Measurements from ENCODE around the gene FFAR4. TPM values are rescaled to one million over a fixed set of nuclear protein-coding genes. Genes with fewer than 3 reads are reported as not detected.

Gene FFAR4
- total RNA-seq, 1 experiment from 2014 or later, result 0.16 TPM

GRCh38 chr10:93560541-93560940 lies 5.9 kb upstream of the FFAR4 start:
- no peak overlapping the region for H3K4me3 ChIP-seq
- peaks cover 4% of the 10 kb centered on the region; the same call in 1 of the 2 replicates for H3K9me3 ChIP-seq
- DNase-seq, result no peak
- H3K27me3 ChIP-seq, result no peaks in the 10 kb centered on the region
- H3K36me3 ChIP-seq, result no peaks in the 10 kb centered on the region

- peaks cover 22% of the 10 kb centered on the region for H3K27me3 ChIP-seq
- no peaks in the 10 kb centered on the region for H3K36me3 ChIP-seq
- DNase-seq, result no peak
- H3K4me3 ChIP-seq, result no peak overlapping the region
- H3K9me3 ChIP-seq, result no peaks in the 10 kb centered on the region
Observed at GRCh38 chr10:93565446-93565845, 1.0 kb upstream of the FFAR4 start.

GRCh38 chr10:93567277-93568104 lies 1.0 kb downstream of the FFAR4 start:
- H3K27me3 ChIP-seq, result peaks cover 30% of the 10 kb centered on the region
- H3K4me3 ChIP-seq, result no peak overlapping the region
- H3K9me3 ChIP-seq, result no peaks in the 10 kb centered on the region
- no peaks in the 10 kb centered on the region for H3K36me3 ChIP-seq
- DNase-seq, result no peak

DNA sequence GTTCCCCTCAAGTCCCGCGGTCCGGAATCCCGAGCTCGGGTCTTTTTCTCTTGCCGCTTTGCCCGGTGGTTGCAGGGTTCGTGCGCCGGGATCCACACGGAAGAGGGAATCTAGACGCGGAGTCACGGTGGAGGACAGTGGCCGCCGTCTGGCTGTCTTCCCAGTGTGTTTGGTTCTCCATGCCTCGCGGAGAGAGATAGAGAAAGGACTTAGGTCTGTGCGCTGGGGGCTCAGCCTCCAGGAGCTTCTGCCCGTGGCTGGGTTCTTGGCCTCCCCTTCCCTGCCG lies 1.6 kb downstream of the FFAR4 start:
- DNase-seq, result no peak

GRCh38 chr10:93570383-93570782 lies 3.9 kb downstream of the FFAR4 start:
- DNase-seq, result no peak
- Histone ChIP-seq H3K4me3 (no peak overlapping the region), H3K27me3 (peaks cover 35% of the 10 kb centered on the region), H3K9me3 (no peaks in the 10 kb centered on the region), H3K36me3 (no peaks in the 10 kb centered on the region)

More for the DNA sequence above, 1.6 kb downstream of the FFAR4 start:
- Histone ChIP-seq H3K4me3 (no peak overlapping the region), H3K27me3 (peaks cover 30% of the 10 kb centered on the region), H3K36me3 (no peaks in the 10 kb centered on the region), H3K9me3 (no peaks in the 10 kb centered on the region)

DNA sequence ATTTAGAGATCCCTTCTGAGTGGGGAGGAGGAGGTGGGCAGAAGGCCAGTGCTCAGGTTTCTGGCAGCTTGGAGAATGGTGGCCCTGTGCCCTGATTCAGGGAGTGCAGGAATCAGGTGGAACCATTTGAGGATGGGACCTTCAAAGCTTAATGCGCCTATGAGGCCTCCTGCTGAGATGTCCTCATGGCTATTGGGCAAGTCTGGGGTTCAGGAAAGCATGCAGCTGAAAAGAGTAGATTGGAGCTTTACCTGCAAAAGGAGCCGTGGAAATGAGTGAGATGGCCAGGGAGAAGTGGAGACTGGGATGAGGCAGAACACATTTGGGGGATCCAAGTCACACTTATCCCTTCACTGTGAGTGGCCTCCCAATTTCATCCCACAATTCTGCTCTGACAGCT lies 6.1 kb downstream of the FFAR4 start:
- Histone ChIP-seq H3K36me3 (no peaks in the 10 kb centered on the region), H3K4me3 (no peak overlapping the region), H3K27me3 (peaks cover 20% of the 10 kb centered on the region), H3K9me3 (no peaks in the 10 kb centered on the region)
- no peak for DNase-seq

- Histone ChIP-seq H3K9me3 (no peaks in the 10 kb centered on the region), H3K36me3 (no peaks in the 10 kb centered on the region), H3K27me3 (peaks cover 14% of the 10 kb centered on the region), H3K4me3 (no peak overlapping the region)
- DNase-seq, result no peak
Observed at GRCh38 chr10:93573051-93573909, 6.8 kb downstream of the FFAR4 start.

GRCh38 chr10:93573924-93574323 lies 7.5 kb downstream of the FFAR4 start:
- Histone ChIP-seq H3K9me3 (no peaks in the 10 kb centered on the region), H3K27me3 (peaks cover 14% of the 10 kb centered on the region), H3K4me3 (no peak overlapping the region), H3K36me3 (no peaks in the 10 kb centered on the region)
- DNase-seq, result no peak

GRCh38 chr10:93576888-93577287 lies 10.4 kb downstream of the FFAR4 start:
- H3K4me3 ChIP-seq, result no peak overlapping the region
- H3K27me3 ChIP-seq, result peaks cover 5% of the 10 kb centered on the region; the same call in 1 of the 2 replicates
- no peaks in the 10 kb centered on the region for H3K36me3 ChIP-seq
- H3K9me3 ChIP-seq, result 0 out of 2 replicates have a peak, but pooled peaks cover 5% of the 10 kb centered on the region
- DNase-seq, result no peak

DNA sequence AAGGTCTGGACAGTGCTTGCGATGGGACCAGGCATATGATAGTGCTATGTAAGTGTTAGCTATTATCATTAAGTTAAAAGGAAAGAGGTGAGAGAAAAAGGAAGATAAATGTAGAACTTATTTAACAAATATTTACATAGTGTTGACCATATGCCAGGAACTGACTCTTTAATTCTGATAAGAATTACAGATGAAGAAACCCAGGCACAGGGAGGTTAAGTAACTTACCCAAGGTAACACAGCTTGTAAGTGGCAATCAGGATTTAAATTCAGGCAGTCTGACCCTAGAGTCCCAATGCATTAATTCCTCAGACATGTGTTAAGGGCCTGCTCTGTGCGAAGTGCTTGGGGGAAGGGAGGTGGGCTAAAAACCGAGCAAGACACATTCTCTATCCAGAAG lies 11.1 kb downstream of the FFAR4 start:
- DNase-seq, result no peak
- Histone ChIP-seq H3K9me3 (0 out of 2 replicates have a peak, but pooled peaks cover 5% of the 10 kb centered on the region), H3K4me3 (no peak overlapping the region), H3K36me3 (no peaks in the 10 kb centered on the region), H3K27me3 (peaks cover 5% of the 10 kb centered on the region; the same call in 1 of the 2 replicates)

- Histone ChIP-seq H3K9me3 (0 out of 2 replicates have a peak, but pooled peaks cover 5% of the 10 kb centered on the region), H3K27me3 (no peaks in the 10 kb centered on the region), H3K4me3 (no peak overlapping the region), H3K36me3 (no peaks in the 10 kb centered on the region)
- DNase-seq, result no peak
Observed at GRCh38 chr10:93579089-93579488, 12.6 kb downstream of the FFAR4 start.

DNA sequence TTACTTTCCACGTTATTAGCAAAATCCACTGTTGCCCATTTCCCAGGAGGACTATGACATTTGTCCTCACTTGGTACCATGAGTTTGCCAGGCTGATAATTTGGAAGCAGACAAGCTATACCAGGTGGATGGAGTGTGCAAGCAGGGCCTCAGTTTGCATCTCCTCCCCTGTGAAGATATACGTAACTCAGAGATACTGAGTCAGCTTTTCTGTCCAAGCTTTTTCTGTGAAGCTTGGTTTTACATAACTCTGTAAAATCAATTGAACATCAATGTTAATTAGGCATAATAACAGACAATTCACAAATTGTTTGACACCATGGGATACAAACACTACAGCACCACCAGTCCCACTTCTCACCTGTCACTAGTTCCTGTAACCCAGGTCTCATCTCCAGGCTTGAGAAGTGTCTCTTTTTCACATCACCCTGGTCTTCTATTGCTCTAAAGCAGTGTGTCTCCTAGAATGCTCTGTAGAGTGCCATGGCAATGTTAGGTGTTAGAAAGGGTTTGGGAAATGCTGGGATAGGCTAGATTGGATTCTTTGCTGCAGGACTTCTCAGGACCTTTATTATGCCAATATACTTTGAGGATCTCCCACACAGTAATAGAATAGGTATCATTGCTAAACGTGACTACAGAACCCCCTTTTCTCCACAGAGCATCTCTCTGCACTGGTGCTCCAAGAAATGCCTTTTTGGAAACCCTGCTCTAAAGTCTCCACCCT lies 13.7 kb downstream of the FFAR4 start:
- DNase-seq, result no peak
- Histone ChIP-seq H3K4me3 (no peak overlapping the region), H3K9me3 (0 out of 2 replicates have a peak, but pooled peaks cover 5% of the 10 kb centered on the region), H3K36me3 (no peaks in the 10 kb centered on the region), H3K27me3 (no peaks in the 10 kb centered on the region)

DNA sequence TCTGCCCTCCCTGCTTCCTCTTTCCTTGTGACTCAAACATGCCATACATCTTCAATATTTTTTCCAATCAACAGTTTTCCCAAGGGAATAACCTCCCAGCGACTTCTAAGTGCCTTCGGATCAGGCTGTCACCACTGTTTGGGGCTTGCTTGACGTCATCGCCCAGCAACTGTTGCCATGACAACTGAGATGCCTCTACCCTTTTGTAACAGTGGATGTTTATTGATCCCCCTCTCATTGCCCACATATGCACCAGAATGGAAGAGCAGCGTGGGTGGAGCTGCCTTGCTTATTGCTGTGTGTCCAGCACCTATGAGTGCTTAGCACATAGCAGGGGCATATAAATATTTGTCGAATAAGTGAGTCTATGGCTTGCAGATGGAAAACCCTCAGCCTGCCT lies 14.4 kb downstream of the FFAR4 start:
- no peak for DNase-seq

DNA sequence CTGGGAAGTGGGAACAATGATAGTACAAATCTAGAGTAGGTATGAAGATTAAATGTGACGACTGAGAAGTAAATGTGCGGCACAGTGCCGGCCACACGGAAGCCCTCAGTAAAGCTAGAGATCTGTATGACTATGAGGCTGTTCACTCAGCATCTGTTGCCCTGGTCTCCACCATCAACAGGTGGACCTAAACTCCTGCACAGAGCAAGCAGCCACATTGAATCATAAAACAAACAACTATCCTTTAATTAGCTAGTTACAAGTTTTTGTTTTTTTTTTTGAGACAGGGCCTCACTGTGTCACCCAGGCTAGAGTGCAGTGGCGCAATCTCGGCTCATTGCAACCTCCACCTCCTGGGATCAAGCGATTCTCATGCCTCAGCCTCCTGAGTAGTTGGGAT lies 18.0 kb downstream of the FFAR4 start:
- Histone ChIP-seq H3K36me3 (no peaks in the 10 kb centered on the region), H3K9me3 (0 out of 2 replicates have a peak, but pooled peaks cover 5% of the 10 kb centered on the region), H3K27me3 (no peaks in the 10 kb centered on the region), H3K4me3 (no peak overlapping the region)
- no peak for DNase-seq

More for the DNA sequence above, 14.4 kb downstream of the FFAR4 start:
- no peaks in the 10 kb centered on the region for H3K27me3 ChIP-seq
- no peak overlapping the region for H3K4me3 ChIP-seq
- H3K36me3 ChIP-seq, result no peaks in the 10 kb centered on the region
- H3K9me3 ChIP-seq, result 0 out of 2 replicates have a peak, but pooled peaks cover 5% of the 10 kb centered on the region

GRCh38 chr10:93589648-93590562 lies 23.4 kb downstream of the FFAR4 start:
- H3K9me3 ChIP-seq, result no peaks in the 10 kb centered on the region
- H3K27me3 ChIP-seq, result no peaks in the 10 kb centered on the region
- no peaks in the 10 kb centered on the region for H3K36me3 ChIP-seq
- no peak for DNase-seq
- H3K4me3 ChIP-seq, result no peak overlapping the region

DNA sequence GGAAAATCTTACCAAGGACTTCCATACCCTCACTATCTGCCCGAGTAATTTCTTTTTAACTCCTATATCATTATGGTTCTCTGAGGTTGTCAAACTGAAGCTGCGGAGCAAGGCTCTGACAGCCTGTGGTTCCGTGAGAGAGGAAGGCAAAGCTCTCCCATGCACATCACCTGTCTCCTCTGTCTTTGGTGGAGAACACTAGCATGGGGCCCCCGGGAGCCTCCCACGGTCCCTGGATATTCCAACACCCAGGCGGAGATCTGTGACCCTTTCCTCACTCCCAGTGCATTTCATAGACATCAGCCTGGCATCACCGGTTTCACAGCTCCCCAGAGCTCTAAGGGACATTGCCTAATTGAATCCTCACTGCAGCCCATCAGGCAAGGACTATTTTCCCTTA lies 24.2 kb downstream of the FFAR4 start:
- Histone ChIP-seq H3K4me3 (no peak overlapping the region), H3K36me3 (no peaks in the 10 kb centered on the region), H3K27me3 (no peaks in the 10 kb centered on the region), H3K9me3 (no peaks in the 10 kb centered on the region)
- no peak for DNase-seq

Measured in MG63 (cell line).